WERI-Rb-1 (cell line): ENCODE data around the gene PDZRN3.
"Not testable (repeated sequence)": the region's sequence is repeated elsewhere in the genome, so short reads cannot be mapped to it uniquely, and the experiment has no call there.

ENCODE experiments used
- DNase-seq: peaks from one replicate; pipeline ENCODE4 v3.0.0-alpha.2; 2020
- H3K27ac ChIP-seq: fragments of 250-450 bp; sonication (Bioruptor Pico); 2 replicates; pipeline ENCODE4 v1.5.1; 2020; ENCODE audit warnings: mild to moderate bottlenecking, moderate library complexity
- H3K27me3 ChIP-seq: fragments of 250-450 bp; sonication (Bioruptor Pico); 2 replicates; pipeline ENCODE4 v1.5.1; 2021; ENCODE audit warnings: mild to moderate bottlenecking, low read depth, moderate library complexity; ENCODE audit not compliant: insufficient read depth, severe bottlenecking
- H3K36me3 ChIP-seq: fragments of 250-450 bp; sonication (Bioruptor Pico); 2 replicates; pipeline ENCODE4 v1.5.1; 2020; ENCODE audit warnings: mild to moderate bottlenecking, moderate library complexity
- H3K4me3 ChIP-seq: 2 replicates; pipeline ENCODE4 v1.5.1; 2011; ENCODE audit warnings: low read depth, mild to moderate bottlenecking, control low read depth, low read length
- H3K9me3 ChIP-seq: fragments of 250-450 bp; sonication (Bioruptor Pico); 2 replicates; pipeline ENCODE4 v1.5.1; 2021; ENCODE audit warnings: mild to moderate bottlenecking, moderate library complexity; ENCODE audit not compliant: severe bottlenecking
- CTCF ChIP-seq: IDR thresholded peaks from 2 replicates; pipeline ENCODE4 v1.5.1; 2011; ENCODE audit warnings: low read depth, mild to moderate bottlenecking, control low read depth, inconsistent platforms, low read length

PDZRN3 gene

DNA sequence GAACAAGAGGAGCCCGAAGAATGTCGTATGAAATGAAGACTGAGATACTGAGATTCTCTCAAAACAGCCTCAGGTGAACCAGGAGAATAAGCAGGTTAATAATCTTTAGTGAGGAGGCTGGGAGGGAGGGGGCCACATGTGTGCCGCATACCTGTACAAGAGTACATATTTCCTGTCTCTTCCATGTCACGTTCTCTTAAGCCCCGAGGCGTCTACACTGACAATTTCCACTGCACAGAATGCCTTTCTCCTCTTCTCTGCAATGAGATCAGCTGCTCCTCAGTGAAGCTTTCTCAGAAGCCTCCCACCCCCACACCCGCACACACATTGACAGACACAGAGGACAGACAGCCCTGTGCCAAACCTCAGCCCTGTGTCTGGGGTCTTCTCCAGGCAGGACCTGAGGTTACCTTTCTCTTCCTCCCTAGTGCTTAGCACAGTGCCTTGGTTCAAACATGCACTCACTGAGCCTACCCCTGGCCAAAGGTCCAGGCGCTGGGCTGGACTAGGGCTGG is 55.4 kb downstream of the PDZRN3 start:
- no peak for DNase-seq
- H3K36me3 ChIP-seq = no peaks in the 10 kb centered on the region
- no peak overlapping the region for H3K27ac ChIP-seq
- H3K27me3 ChIP-seq = no peaks in the 10 kb centered on the region
- H3K4me3 ChIP-seq = no peak overlapping the region
- no peaks in the 10 kb centered on the region for H3K9me3 ChIP-seq
- TF ChIP-seq CTCF = no peak

- Histone ChIP-seq H3K9me3 (no peaks in the 10 kb centered on the region), H3K27ac (no peak overlapping the region), H3K4me3 (no peak overlapping the region), H3K27me3 (no peaks in the 10 kb centered on the region), H3K36me3 (no peaks in the 10 kb centered on the region)
- TF ChIP-seq CTCF = no peak
- DNase-seq = no peak
Observed at GRCh38 chr3:73568371-73568862, 56.3 kb downstream of the PDZRN3 start.

GRCh38 chr3:73565374-73565773 is 59.4 kb downstream of the PDZRN3 start:
- not testable (repeated sequence) for H3K27ac ChIP-seq, H3K4me3 ChIP-seq, H3K27me3 ChIP-seq, DNase-seq, H3K9me3 ChIP-seq, H3K36me3 ChIP-seq

DNA sequence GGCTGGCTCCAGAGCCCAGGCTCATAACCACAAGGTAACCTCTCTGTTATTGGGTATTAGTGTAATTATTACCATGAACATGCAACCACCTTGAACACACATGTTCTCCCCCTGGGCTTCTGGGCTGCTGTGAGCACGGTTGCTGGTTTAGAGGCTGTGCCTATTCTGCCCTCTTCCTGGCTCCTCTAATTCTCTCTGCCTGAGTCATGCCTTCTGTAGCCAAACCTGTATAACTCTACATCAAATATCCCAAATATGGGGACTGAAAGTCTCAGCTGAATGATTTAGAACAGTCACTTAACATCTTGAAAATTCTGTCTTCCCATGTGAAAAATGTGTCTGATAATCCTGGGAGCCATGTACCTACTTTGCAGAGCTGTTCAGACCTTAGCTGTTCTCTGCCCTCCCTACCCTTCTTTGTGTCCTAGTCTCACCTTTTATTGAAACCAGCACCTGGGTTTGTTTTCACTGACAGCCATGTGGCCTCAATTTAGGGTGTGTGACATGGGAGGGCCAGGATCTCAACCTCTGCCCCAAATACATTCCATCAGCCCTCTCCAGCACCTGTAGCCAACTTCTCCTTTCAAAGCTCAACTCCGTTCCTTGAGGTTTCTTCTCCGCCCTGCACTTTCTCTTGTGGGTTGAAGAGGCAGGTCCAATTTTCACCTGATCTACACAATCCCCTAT is 60.7 kb downstream of the PDZRN3 start:
- Histone ChIP-seq H3K4me3 (no peak overlapping the region), H3K9me3 (no peaks in the 10 kb centered on the region), H3K27me3 (no peaks in the 10 kb centered on the region), H3K36me3 (no peaks in the 10 kb centered on the region), H3K27ac (no peak overlapping the region)
- TF ChIP-seq CTCF = no peak
- no peak for DNase-seq

GRCh38 chr3:73561494-73561893 is 63.2 kb downstream of the PDZRN3 start:
- TF ChIP-seq CTCF = no peak
- no peak for DNase-seq
- H3K27ac ChIP-seq = no peak overlapping the region
- H3K27me3 ChIP-seq = no peaks in the 10 kb centered on the region
- H3K4me3 ChIP-seq = no peak overlapping the region
- H3K9me3 ChIP-seq = no peaks in the 10 kb centered on the region
- no peaks in the 10 kb centered on the region for H3K36me3 ChIP-seq

DNA sequence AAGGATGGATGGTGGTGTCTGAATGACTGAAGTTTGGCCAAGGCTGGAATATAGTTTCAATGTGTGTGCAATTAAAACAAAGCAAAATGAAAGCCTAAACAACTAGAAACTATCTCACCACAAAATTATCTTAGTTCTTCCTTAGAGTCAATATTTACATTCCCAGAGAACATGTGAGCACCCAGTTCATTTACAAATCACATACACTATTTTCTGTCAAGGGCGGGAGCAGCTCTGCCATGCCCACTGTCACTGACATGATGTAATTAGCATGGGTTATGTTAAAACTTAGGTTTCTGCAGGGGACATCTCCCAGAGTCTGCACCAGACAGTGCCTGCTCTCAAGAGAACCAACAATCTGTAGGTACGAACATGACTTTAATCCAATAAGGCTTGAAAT is 65.0 kb downstream of the PDZRN3 start:
- no peaks in the 10 kb centered on the region for H3K9me3 ChIP-seq
- no peak overlapping the region for H3K4me3 ChIP-seq
- H3K27ac ChIP-seq = no peak overlapping the region
- no peak for TF ChIP-seq CTCF
- no peaks in the 10 kb centered on the region for H3K36me3 ChIP-seq
- DNase-seq = no peak
- H3K27me3 ChIP-seq = no peaks in the 10 kb centered on the region
